ENCODE results near the gene DNPH1. TPM values are rescaled to one million over a fixed set of nuclear protein-coding genes. Genes with fewer than 3 reads are reported as not detected.

DNPH1 gene
- total and polyA plus RNA-seq, 2 of the 8 experiments (the other 6 are each of a cell fraction or from before 2014, with no cell fraction given), result 33.9 to 134 TPM

DNA sequence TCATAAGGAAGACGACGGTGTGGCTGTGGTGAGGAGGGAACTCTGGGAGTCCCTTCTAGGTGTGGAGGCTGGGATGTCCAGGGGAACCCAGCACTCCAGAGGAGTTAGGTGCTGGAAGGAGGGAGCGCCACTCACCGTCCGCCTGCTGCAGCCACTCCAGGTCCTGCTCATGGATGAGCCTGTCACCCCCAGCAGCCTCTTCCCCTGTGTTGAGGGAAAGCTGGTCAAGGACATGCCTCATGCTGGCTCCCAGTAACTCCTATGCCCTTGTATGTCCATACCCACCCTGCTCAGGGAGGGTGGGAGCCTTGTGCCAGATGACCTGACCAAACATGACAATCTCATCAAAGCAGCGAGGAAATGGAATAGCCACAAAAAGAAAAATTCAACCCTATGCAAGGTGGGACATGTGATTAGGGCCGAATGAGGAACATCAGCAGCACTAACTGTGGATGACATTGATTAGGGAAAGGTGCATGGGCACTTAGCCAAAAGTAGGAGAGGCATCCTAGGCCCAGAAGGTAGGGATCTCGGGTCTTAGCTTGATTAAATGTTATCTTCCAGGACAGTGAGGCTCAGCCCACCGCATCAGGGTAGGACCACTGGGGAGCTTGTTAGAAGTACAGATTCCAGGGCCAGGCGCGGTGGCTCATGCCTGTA, 3.0 kb downstream of the DNPH1 start:
- FAIRE-seq (no peak), DNase-seq (ENCODE audit: low read depth in 1 of 2, low spot score in 2 of 2) (no peak)
- Histone ChIP-seq H2AFZ (ENCODE audit: low read length) (no peak overlapping the region), H3K4me3 (ENCODE audit: extremely low read depth in 1 of 4, insufficient read depth in 2 of 4, low read depth in 3 of 4, low read length in 4 of 4) (no peak overlapping the region), H2BK120ac (replicated peaks; ENCODE audit: low read depth, low read length) (no peak overlapping the region), H3K4me1 (replicated peaks in 1 of 4; ENCODE audit: control insufficient read depth in 3 of 4, insufficient read depth in 4 of 4, low read length in 3 of 4) (peaks cover 0 to 7% (median 4%) of the 10 kb centered on the region in 4 experiments; a peak in 5 of 7 replicates), H4K8ac (ENCODE audit: extremely low read depth, insufficient read depth, low read length) (no peak overlapping the region), H4K91ac (replicated peaks; ENCODE audit: insufficient read length, low read length) (no peak overlapping the region), H2AK5ac (ENCODE audit: low read depth, low read length) (no peak overlapping the region), H4K20me1 (replicated peaks in 1 of 2; ENCODE audit: control insufficient read depth in 1 of 2, insufficient read depth in 2 of 2, low read length in 2 of 2) (peaks cover 2% of the 10 kb centered on the region in 2 experiments), H3K79me2 (ENCODE audit: control insufficient read depth in 1 of 2, insufficient read depth in 2 of 2, low read length in 2 of 2) (no peaks in the 10 kb centered on the region), H2BK12ac (ENCODE audit: low read depth, low read length) (no peak overlapping the region), H3K27ac (ENCODE audit: low read depth, low read length) (no peak overlapping the region), H3K23me2 (ENCODE audit: low read depth, low read length) (peaks cover 4% of the 10 kb centered on the region; the same call in 1 of the 2 replicates), H3K9ac (replicated peaks in 1 of 4; ENCODE audit: extremely low read depth in 1 of 4, low read depth in 3 of 4, low read length in 3 of 4) (no peak overlapping the region; a peak in 1 of 7 replicates), H3K18ac (ENCODE audit: extremely low read depth, low read length) (no peak overlapping the region), H3K9me3 (ENCODE audit: insufficient read depth in 2 of 2, low read depth in 1 of 2, low read length in 1 of 2) (no peaks in the 10 kb centered on the region), H2BK15ac (ENCODE audit: low read length) (no peak overlapping the region), H2BK20ac (ENCODE audit: low read length) (no peak overlapping the region), H3K27me3 (replicated peaks in 1 of 4; ENCODE audit: control insufficient read depth in 3 of 4, extremely low read depth in 1 of 4, insufficient read depth in 3 of 4, low read length in 3 of 4) (peaks cover 3 to 17% (median 15%) of the 10 kb centered on the region in 4 experiments), H3K14ac (ENCODE audit: insufficient read length) (no peak overlapping the region), H3K56ac (replicated peaks; ENCODE audit: insufficient read length, low read depth, low read length) (no peak overlapping the region), H3K79me1 (ENCODE audit: low read depth, low read length) (no peaks in the 10 kb centered on the region), H3K4me2 (ENCODE audit: insufficient read depth in 1 of 2, low read depth in 2 of 2, low read length in 2 of 2) (no peak overlapping the region), H3K36me3 (ENCODE audit: control insufficient read depth in 2 of 4, insufficient read depth in 4 of 4, low read length in 3 of 4) (no peaks in the 10 kb centered on the region; a peak in 1 of 8 replicates), H3K4ac (replicated peaks; ENCODE audit: insufficient read length, low read depth, low read length) (no peak overlapping the region), H3K23ac (ENCODE audit: insufficient read length) (no peak overlapping the region), H4K5ac (ENCODE audit: insufficient read length, low read depth, low read length) (no peak overlapping the region), H2BK5ac (ENCODE audit: low read depth, low read length) (0 out of 2 replicates have a peak overlapping the region, but pooled peaks have one; percentile 5)
- TF ChIP-seq HDAC2 (IDR thresholded peaks at IDR 0.05; ENCODE audit: borderline replicate concordance in 1 of 2, low read depth in 2 of 2, low read length in 2 of 2), result no peak
- no peak for TF ChIP-seq CREB1 (IDR thresholded peaks at IDR 0.05)
- TF ChIP-seq SAP30 (IDR thresholded peaks at IDR 0.05; ENCODE audit: insufficient read depth, insufficient replicate concordance, low read length), result no peak
- no peak for TF ChIP-seq PHF8 (conservative IDR thresholded peaks at IDR 0.05; ENCODE audit: low read depth, low read length)
- TF ChIP-seq, protein P1, sequence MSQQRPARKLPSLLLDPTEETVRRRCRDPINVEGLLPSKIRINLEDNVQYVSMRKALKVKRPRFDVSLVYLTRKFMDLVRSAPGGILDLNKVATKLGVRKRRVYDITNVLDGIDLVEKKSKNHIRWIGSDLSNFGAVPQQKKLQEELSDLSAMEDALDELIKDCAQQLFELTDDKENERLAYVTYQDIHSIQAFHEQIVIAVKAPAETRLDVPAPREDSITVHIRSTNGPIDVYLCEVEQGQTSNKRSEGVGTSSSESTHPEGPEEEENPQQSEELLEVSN (IDR thresholded peaks at IDR 0.05), result no peak
- TF ChIP-seq JUND (IDR thresholded peaks at IDR 0.05; ENCODE audit: low read length), result no peak
- ChIA-PET POLR2A (ENCODE audit: partially characterized antibody) (interaction anchor here (0.7 to 2.8 kb wide), 7 partner anchors 11 to 44 kb away, joined by 3 to 16 read pairs (median 3); partner anchors contain the start of gene CUL9), CTCF (ENCODE audit: partially characterized antibody) (interaction anchor here (0.7 to 5.6 kb wide), 4 partner anchors 12 to 271 kb away, joined by 3 to 33 read pairs (median 4); partner anchors contain the start of gene MRPL2)
- 91% methylated on average over 11 of the region's 11 CpGs; no CpG with 5 or more reads in 1 of the 2 experiments for WGBS, 2 experiments (ENCODE audit: extremely low coverage in 1 of 2, insufficient coverage in 1 of 2, insufficient read length in 1 of 2, insufficient replicate concordance in 2 of 2, low coverage in 1 of 2, low lambda C conversion rate in 2 of 2, missing lambda C conversion rate in 1 of 2)
